RKO (cell line): ENCODE measurements around the gene RABL2B.

Source experiments
- DNase-seq: peaks from one replicate; pipeline ENCODE4 v3.0.0-alpha.2; 2016; ENCODE audit warnings: low spot score

The RABL2B gene

GRCh38 chr22:50722716-50723428 lies 60.6 kb downstream of the RABL2B start:
- DNase-seq: no peak

- DNase-seq: no peak
These were observed 61.3 kb downstream of the RABL2B start for GRCh38 chr22:50722048-50722701.

GRCh38 chr22:50721257-50721844 lies 62.1 kb downstream of the RABL2B start:
- no peak for DNase-seq

- no peak for DNase-seq
These were observed 62.9 kb downstream of the RABL2B start for GRCh38 chr22:50720301-50721256.

GRCh38 chr22:50719814-50720300 lies 63.6 kb downstream of the RABL2B start:
- no peak for DNase-seq

- DNase-seq: no peak
These were observed 65.1 kb downstream of the RABL2B start for GRCh38 chr22:50718352-50718709.

- no peak for DNase-seq
These were observed 65.6 kb downstream of the RABL2B start for GRCh38 chr22:50717709-50718351.
